ENCODE measurements around the gene VPS25.

DNA sequence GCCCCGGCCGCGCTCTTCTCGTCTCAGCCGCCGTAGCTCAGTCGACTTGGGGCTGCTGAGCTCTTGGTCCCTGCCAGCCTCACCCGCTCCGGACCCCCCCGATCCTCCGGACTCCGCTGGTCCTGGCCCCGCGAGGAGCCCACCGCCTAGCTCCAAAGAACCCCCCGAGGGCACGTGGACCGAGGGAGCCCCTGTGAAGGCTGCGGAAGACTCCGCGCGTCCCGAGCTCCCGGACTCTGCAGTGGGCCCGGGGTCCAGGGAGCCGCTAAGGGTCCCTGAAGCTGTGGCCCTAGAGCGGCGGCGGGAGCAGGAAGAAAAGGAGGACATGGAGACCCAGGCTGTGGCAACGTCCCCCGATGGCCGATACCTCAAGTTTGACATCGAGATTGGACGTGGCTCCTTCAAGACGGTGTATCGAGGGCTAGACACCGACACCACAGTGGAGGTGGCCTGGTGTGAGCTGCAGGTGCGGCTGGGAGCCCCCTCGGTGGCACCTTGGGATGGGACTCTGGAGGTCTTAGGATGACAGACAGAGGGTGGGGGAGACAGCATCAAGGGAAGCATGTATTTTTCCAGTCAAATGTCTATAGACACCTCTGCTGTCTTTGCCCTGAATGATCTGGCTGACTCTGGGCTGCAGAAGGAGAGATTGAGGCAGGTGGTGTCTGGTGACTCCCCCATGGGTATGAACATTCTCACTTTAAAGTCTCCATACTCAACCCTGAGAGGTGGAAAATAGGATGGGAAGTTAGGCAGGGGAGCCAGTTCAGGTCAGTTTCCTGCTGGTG lies 7.8 kb downstream of the VPS25 start:
- TF ChIP-seq, protein P1, sequence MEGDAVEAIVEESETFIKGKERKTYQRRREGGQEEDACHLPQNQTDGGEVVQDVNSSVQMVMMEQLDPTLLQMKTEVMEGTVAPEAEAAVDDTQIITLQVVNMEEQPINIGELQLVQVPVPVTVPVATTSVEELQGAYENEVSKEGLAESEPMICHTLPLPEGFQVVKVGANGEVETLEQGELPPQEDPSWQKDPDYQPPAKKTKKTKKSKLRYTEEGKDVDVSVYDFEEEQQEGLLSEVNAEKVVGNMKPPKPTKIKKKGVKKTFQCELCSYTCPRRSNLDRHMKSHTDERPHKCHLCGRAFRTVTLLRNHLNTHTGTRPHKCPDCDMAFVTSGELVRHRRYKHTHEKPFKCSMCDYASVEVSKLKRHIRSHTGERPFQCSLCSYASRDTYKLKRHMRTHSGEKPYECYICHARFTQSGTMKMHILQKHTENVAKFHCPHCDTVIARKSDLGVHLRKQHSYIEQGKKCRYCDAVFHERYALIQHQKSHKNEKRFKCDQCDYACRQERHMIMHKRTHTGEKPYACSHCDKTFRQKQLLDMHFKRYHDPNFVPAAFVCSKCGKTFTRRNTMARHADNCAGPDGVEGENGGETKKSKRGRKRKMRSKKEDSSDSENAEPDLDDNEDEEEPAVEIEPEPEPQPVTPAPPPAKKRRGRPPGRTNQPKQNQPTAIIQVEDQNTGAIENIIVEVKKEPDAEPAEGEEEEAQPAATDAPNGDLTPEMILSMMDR (IDR thresholded peaks at IDR 0.05; ENCODE audit: borderline replicate concordance, extremely low read depth, low read length, poor library complexity, severe bottlenecking), result no peak
- no peak for TF ChIP-seq EZH2 (IDR thresholded peaks at IDR 0.05; ENCODE audit: borderline replicate concordance, low read depth, low read length, severe bottlenecking)

Measured in DND-41 (cell line).